Glutamatergic neuron (in vitro differentiated cells): ENCODE data around the gene PLA2G15. TPM values are rescaled to one million over a fixed set of nuclear protein-coding genes. Genes with fewer than 3 reads are reported as not detected.

Source experiments
- DNase-seq: peaks from one replicate; pipeline ENCODE4 v3.0.0; 2022
- H3K27ac Mint-ChIP-seq: one replicate; pipeline ENCODE4 v1.8.0; 2020; ENCODE audit warnings: mild to moderate bottlenecking, mixed read lengths, inconsistent platforms; ENCODE audit not compliant: unreplicated experiment
- H3K27me3 Mint-ChIP-seq: one replicate; pipeline ENCODE4 v1.8.0; 2020; ENCODE audit warnings: mild to moderate bottlenecking, moderate library complexity, mixed read lengths, inconsistent platforms; ENCODE audit not compliant: unreplicated experiment
- H3K36me3 Mint-ChIP-seq: one replicate; pipeline ENCODE4 v1.8.0; 2020; ENCODE audit warnings: mild to moderate bottlenecking, mixed read lengths, inconsistent platforms; ENCODE audit not compliant: unreplicated experiment
- H3K4me1 Mint-ChIP-seq: one replicate; pipeline ENCODE4 v1.8.0; 2020; ENCODE audit warnings: mild to moderate bottlenecking, low read depth, mixed read lengths, inconsistent platforms; ENCODE audit not compliant: unreplicated experiment
- H3K4me3 Mint-ChIP-seq: one replicate; pipeline ENCODE4 v1.8.0; 2020; ENCODE audit warnings: mild to moderate bottlenecking, mixed read lengths, inconsistent platforms; ENCODE audit not compliant: unreplicated experiment
- H3K9me3 Mint-ChIP-seq: one replicate; pipeline ENCODE4 v1.8.0; 2020; ENCODE audit warnings: mild to moderate bottlenecking, moderate library complexity, mixed read lengths, inconsistent platforms; ENCODE audit not compliant: unreplicated experiment
- total RNA-seq: library from RNA; stranded (reverse); fragmentation: NEBNext Ultra II Directional; extraction: Animal tissue kit (Norgen Biotek cat#: 25700); gene quantifications from one replicate; pipeline ENCODE4 v1.2.1, GENCODE V29; 2021; ENCODE audit not compliant: unreplicated experiment
- TF ChIP-seq, protein P1 (sequence below): fragments of 200-600 bp; sonication (generic); IDR thresholded peaks from one replicate; pipeline ENCODE4 v1.5.0; 2021; ENCODE audit not compliant: partially characterized antibody, unreplicated experiment

The PLA2G15 gene
- total RNA-seq, 1 donor from 2014 or later = 11.9 TPM

GRCh38 chr16:68281368-68282063 lies 36.3 kb downstream of the PLA2G15 start:
- H3K27me3 Mint-ChIP-seq = peaks cover 4% of the 10 kb centered on the region
- TF ChIP-seq, protein P1, sequence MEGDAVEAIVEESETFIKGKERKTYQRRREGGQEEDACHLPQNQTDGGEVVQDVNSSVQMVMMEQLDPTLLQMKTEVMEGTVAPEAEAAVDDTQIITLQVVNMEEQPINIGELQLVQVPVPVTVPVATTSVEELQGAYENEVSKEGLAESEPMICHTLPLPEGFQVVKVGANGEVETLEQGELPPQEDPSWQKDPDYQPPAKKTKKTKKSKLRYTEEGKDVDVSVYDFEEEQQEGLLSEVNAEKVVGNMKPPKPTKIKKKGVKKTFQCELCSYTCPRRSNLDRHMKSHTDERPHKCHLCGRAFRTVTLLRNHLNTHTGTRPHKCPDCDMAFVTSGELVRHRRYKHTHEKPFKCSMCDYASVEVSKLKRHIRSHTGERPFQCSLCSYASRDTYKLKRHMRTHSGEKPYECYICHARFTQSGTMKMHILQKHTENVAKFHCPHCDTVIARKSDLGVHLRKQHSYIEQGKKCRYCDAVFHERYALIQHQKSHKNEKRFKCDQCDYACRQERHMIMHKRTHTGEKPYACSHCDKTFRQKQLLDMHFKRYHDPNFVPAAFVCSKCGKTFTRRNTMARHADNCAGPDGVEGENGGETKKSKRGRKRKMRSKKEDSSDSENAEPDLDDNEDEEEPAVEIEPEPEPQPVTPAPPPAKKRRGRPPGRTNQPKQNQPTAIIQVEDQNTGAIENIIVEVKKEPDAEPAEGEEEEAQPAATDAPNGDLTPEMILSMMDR = no peak
- DNase-seq = no peak
- peaks cover 9% of the 10 kb centered on the region for H3K36me3 Mint-ChIP-seq
- peaks cover 17% of the 10 kb centered on the region for H3K4me1 Mint-ChIP-seq
- no peak overlapping the region for H3K4me3 Mint-ChIP-seq
- peaks cover 2% of the 10 kb centered on the region for H3K9me3 Mint-ChIP-seq
- no peak overlapping the region for H3K27ac Mint-ChIP-seq

DNA sequence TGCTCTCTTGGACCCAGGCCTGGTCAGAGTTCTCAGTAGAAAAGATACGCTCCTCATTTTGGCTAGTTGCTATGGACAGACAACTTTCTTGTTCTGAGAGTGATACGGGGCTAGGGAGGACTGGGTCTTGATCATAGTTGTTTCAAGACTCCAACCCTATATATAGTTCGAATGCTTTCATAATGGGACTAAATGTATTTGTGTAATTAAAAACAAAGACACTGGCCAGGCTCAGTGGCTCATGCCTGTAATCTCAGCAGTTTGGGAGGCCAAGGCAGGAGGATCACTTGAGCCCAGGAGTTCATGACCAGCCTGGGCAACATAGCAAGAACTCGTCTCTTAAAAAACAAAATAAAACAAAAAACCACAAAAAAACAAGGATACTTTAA lies 36.9 kb downstream of the PLA2G15 start:
- TF ChIP-seq, protein P1 = no peak
- peaks cover 2% of the 10 kb centered on the region for H3K9me3 Mint-ChIP-seq
- no peak for DNase-seq
- H3K4me3 Mint-ChIP-seq = no peak overlapping the region
- peaks cover 17% of the 10 kb centered on the region for H3K4me1 Mint-ChIP-seq
- peaks cover 9% of the 10 kb centered on the region for H3K36me3 Mint-ChIP-seq
- no peak overlapping the region for H3K27ac Mint-ChIP-seq
- peaks cover 4% of the 10 kb centered on the region for H3K27me3 Mint-ChIP-seq

DNA sequence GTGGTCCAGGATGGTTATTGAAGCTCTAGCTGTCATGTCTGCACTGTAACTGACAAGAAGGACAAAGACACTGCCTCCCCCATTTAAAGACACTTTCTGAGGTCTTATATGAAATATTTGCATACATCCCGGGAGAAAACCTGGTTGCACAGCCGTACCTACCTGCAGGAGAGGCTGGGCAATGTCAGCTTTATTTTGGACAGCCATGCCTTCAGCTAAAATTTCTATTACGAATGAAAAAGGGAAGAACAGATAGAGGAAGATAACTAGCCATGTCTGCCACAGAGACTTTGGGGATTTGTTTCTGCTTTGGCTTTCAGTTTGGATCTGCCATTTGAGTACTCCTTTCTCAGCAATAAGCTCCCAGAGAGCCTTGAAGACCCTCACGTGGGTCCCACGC lies 38.2 kb downstream of the PLA2G15 start:
- H3K27me3 Mint-ChIP-seq = peaks cover 4% of the 10 kb centered on the region
- H3K4me1 Mint-ChIP-seq = peaks cover 17% of the 10 kb centered on the region
- H3K9me3 Mint-ChIP-seq = peaks cover 2% of the 10 kb centered on the region
- H3K27ac Mint-ChIP-seq = peak overlapping the region; percentile 6
- DNase-seq = no peak
- TF ChIP-seq, protein P1 = no peak
- peaks cover 9% of the 10 kb centered on the region for H3K36me3 Mint-ChIP-seq
- H3K4me3 Mint-ChIP-seq = no peak overlapping the region

- TF ChIP-seq, protein P1 = no peak
- H3K4me3 Mint-ChIP-seq = no peak overlapping the region
- peaks cover 4% of the 10 kb centered on the region for H3K27me3 Mint-ChIP-seq
- DNase-seq = no peak
- H3K9me3 Mint-ChIP-seq = peaks cover 2% of the 10 kb centered on the region
- H3K27ac Mint-ChIP-seq = peak overlapping the region; percentile 6
- peaks cover 17% of the 10 kb centered on the region for H3K4me1 Mint-ChIP-seq
- peaks cover 9% of the 10 kb centered on the region for H3K36me3 Mint-ChIP-seq
These were observed 38.8 kb downstream of the PLA2G15 start for GRCh38 chr16:68283801-68284598.

- Mint-ChIP-seq H3K9me3 (no peaks in the 10 kb centered on the region), H3K27me3 (peaks cover 4% of the 10 kb centered on the region), H3K4me1 (peaks cover 17% of the 10 kb centered on the region), H3K27ac (no peak overlapping the region), H3K4me3 (no peak overlapping the region), H3K36me3 (peaks cover 3% of the 10 kb centered on the region)
- DNase-seq = no peak
- TF ChIP-seq, protein P1 = no peak
These were observed 39.7 kb downstream of the PLA2G15 start for GRCh38 chr16:68284847-68285246.
